ENCODE data around the gene EVI2A. TPM values are rescaled to one million over a fixed set of nuclear protein-coding genes. Genes with fewer than 3 reads are reported as not detected.
"Not testable (repeated sequence)": the region's sequence is repeated elsewhere in the genome, so short reads cannot be mapped to it uniquely, and the experiment has no call there.

Gene EVI2A
- total and polyA plus RNA-seq, 9 of the 15 experiments (the other 6 are each of a cell fraction or from before 2014, with no cell fraction given): 0.06 to 0.37 (median 0.15) TPM; not detected in 3

DNA sequence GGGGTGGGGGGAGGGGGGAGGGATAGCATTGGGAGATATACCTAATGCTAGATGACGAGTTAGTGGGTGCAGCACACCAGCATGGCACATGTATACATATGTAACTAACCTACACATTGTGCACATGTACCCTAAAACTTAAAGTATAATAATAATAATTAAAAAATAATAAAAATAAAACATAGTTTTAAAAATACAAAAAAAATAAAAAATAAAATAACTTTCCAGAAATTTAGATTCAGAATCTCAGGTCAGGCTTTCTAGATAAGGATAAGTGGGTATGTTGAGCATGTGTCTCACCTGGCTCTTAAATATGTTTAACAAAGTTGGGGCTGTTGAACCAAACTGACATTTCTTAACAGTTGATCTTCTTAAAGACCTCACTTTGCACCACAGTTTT lies 33.5 kb downstream of the EVI2A start:
- H2AFZ ChIP-seq (ENCODE audit: low read depth, low read length); H3K9me3 ChIP-seq (replicated peaks; ENCODE audit: control insufficient read depth, insufficient read depth, low read depth, low read length); H3K4me1 ChIP-seq (replicated peaks in 1 of 2; ENCODE audit: control insufficient read depth in 2 of 2, insufficient read depth in 2 of 2, low read length in 2 of 2); BruUV-seq (replicated peaks); H3K4me2 ChIP-seq (ENCODE audit: insufficient read depth, low read length); DNase-seq (ENCODE audit: extremely low read depth in 1 of 4, low spot score in 3 of 4); H3K27ac ChIP-seq (ENCODE audit: extremely low read depth, low read depth, low read length); H3K4me3 ChIP-seq; in situ Hi-C loops (cut with MboI); H3K79me2 ChIP-seq (ENCODE audit: control insufficient read depth, insufficient read depth, low read length); FAIRE-seq; H3K9me1 ChIP-seq (ENCODE audit: control insufficient read depth, insufficient read depth, low read length); CTCF ChIA-PET (ENCODE audit: low intra/inter-chr PET ratio); ATAC-seq; POLR2A ChIA-PET; H4K20me1 ChIP-seq (replicated peaks; ENCODE audit: control insufficient read depth, insufficient read depth, low read length); H3K9ac ChIP-seq (ENCODE audit: insufficient read depth in 1 of 2, low read depth in 2 of 2, low read length in 2 of 2); H3K27me3 ChIP-seq (ENCODE audit: control insufficient read depth in 2 of 2, insufficient read depth in 2 of 2, low read length in 2 of 2); intact Hi-C loops (cut with micrococcal nuclease): not testable (repeated sequence)
- peaks cover 22% of the 10 kb centered on the region for H3K36me3 ChIP-seq (ENCODE audit: control insufficient read depth, insufficient read depth, low read length)
- WGBS (ENCODE audit: insufficient coverage, low coverage, missing lambda C conversion rate): no CpG with 5 or more reads among the region's 1 CpG

DNA sequence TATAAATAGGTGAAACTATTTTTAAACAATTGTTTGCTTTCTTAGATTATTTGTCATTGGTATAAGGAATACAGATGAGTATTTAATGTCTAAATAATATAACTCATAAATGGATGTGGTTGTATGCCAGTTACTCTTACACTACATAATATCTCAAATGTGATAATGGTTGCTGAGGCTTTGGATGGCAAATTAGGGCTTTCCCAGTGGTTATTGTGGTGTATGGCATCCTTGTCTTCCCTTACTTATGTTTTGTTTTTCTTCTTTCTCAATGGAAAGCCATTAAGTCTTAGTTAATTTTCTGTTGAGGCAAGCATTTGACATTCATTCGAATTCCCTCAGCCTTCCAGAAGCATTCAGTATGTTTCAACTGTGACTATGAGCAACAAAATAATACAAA lies 34.8 kb downstream of the EVI2A start:
- no peak overlapping the region for H2AFZ ChIP-seq (ENCODE audit: low read depth, low read length)
- H3K9me3 ChIP-seq (replicated peaks; ENCODE audit: control insufficient read depth, insufficient read depth, low read depth, low read length): no peaks in the 10 kb centered on the region
- intact Hi-C loops (cut with micrococcal nuclease) (no loop called here), in situ Hi-C loops (cut with MboI) (no loop called here)
- H3K27me3 ChIP-seq (ENCODE audit: control insufficient read depth in 2 of 2, insufficient read depth in 2 of 2, low read length in 2 of 2): no peaks in the 10 kb centered on the region
- ATAC-seq (no peak), DNase-seq (ENCODE audit: extremely low read depth in 1 of 4, low spot score in 3 of 4) (no peak), FAIRE-seq (no peak)
- no peak overlapping the region for H3K9ac ChIP-seq (ENCODE audit: insufficient read depth in 1 of 2, low read depth in 2 of 2, low read length in 2 of 2)
- H3K4me1 ChIP-seq (replicated peaks in 1 of 2; ENCODE audit: control insufficient read depth in 2 of 2, insufficient read depth in 2 of 2, low read length in 2 of 2): no peaks in the 10 kb centered on the region
- H3K79me2 ChIP-seq (ENCODE audit: control insufficient read depth, insufficient read depth, low read length): no peaks in the 10 kb centered on the region
- BruUV-seq (replicated peaks): no TSS peak
- H3K36me3 ChIP-seq (ENCODE audit: control insufficient read depth, insufficient read depth, low read length): peaks cover 16% of the 10 kb centered on the region; the same call in 2 of the 3 replicates
- WGBS (ENCODE audit: insufficient coverage, low coverage, missing lambda C conversion rate): 53% methylated on average over 1 of the region's 1 CpG
- H3K9me1 ChIP-seq (ENCODE audit: control insufficient read depth, insufficient read depth, low read length): no peaks in the 10 kb centered on the region
- H3K27ac ChIP-seq (ENCODE audit: extremely low read depth, low read depth, low read length): no peak overlapping the region
- no peaks in the 10 kb centered on the region for H4K20me1 ChIP-seq (replicated peaks; ENCODE audit: control insufficient read depth, insufficient read depth, low read length)
- POLR2A ChIA-PET: no interaction called here
- no peak overlapping the region for H3K4me3 ChIP-seq
- CTCF ChIA-PET (ENCODE audit: low intra/inter-chr PET ratio): no interaction called here
- no peak overlapping the region for H3K4me2 ChIP-seq (ENCODE audit: insufficient read depth, low read length)
- TF ChIP-seq ZBTB8A (IDR thresholded peaks at IDR 0.05; ENCODE audit: partially characterized antibody) (no peak), ZNF24 (IDR thresholded peaks at IDR 0.05) (no peak), ZNF184 (CRISPR knock-in tag; IDR thresholded peaks at IDR 0.05) (no peak), PTRF (tag; IDR thresholded peaks at IDR 0.05) (no peak), ILF3 (IDR thresholded peaks at IDR 0.05; ENCODE audit: borderline replicate concordance) (no peak), RFX1 (IDR thresholded peaks at IDR 0.05) (no peak), ZEB2 (IDR thresholded peaks at IDR 0.05) (no peak), NBN (IDR thresholded peaks at IDR 0.05; ENCODE audit: low read depth) (no peak), CREB1 (IDR thresholded peaks at IDR 0.05) (no peak), CREB1 (CRISPR knock-in tag; IDR thresholded peaks at IDR 0.05) (no peak)
- TF ChIP-seq, protein P1, sequence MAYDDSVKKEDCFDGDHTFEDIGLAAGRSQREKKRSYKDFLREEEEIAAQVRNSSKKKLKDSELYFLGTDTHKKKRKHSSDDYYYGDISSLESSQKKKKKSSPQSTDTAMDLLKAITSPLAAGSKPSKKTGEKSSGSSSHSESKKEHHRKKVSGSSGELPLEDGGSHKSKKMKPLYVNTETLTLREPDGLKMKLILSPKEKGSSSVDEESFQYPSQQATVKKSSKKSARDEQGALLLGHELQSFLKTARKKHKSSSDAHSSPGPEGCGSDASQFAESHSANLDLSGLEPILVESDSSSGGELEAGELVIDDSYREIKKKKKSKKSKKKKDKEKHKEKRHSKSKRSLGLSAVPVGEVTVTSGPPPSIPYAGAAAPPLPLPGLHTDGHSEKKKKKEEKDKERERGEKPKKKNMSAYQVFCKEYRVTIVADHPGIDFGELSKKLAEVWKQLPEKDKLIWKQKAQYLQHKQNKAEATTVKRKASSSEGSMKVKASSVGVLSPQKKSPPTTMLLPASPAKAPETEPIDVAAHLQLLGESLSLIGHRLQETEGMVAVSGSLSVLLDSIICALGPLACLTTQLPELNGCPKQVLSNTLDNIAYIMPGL (CRISPR knock-in tag; IDR thresholded peaks at IDR 0.05): no peak
- TF ChIP-seq, protein P2, sequence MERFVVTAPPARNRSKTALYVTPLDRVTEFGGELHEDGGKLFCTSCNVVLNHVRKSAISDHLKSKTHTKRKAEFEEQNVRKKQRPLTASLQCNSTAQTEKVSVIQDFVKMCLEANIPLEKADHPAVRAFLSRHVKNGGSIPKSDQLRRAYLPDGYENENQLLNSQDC (CRISPR knock-in tag; IDR thresholded peaks at IDR 0.05): no peak
- TF ChIP-seq, protein P3, sequence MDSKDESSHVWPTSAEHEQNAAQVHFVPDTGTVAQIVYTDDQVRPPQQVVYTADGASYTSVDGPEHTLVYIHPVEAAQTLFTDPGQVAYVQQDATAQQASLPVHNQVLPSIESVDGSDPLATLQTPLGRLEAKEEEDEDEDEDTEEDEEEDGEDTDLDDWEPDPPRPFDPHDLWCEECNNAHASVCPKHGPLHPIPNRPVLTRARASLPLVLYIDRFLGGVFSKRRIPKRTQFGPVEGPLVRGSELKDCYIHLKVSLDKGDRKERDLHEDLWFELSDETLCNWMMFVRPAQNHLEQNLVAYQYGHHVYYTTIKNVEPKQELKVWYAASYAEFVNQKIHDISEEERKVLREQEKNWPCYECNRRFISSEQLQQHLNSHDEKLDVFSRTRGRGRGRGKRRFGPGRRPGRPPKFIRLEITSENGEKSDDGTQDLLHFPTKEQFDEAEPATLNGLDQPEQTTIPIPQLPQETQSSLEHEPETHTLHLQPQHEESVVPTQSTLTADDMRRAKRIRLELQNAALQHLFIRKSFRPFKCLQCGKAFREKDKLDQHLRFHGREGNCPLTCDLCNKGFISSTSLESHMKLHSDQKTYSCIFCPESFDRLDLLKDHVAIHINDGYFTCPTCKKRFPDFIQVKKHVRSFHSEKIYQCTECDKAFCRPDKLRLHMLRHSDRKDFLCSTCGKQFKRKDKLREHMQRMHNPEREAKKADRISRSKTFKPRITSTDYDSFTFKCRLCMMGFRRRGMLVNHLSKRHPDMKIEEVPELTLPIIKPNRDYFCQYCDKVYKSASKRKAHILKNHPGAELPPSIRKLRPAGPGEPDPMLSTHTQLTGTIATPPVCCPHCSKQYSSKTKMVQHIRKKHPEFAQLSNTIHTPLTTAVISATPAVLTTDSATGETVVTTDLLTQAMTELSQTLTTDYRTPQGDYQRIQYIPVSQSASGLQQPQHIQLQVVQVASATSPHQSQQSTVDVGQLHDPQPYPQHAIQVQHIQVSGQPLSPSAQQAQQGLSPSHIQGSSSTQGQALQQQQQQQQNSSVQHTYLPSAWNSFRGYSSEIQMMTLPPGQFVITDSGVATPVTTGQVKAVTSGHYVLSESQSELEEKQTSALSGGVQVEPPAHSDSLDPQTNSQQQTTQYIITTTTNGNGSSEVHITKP (IDR thresholded peaks at IDR 0.05; ENCODE audit: partially characterized antibody): no peak
